IPS DF 4.7 (cell line): ENCODE data around the gene DNAJC8.

Source experiments
- DNase-seq: peaks from one replicate; pipeline ENCODE4 v3.0.0-alpha.2; 2013; ENCODE audit warnings: low spot score; ENCODE audit errors: extremely low read depth

Gene DNAJC8

GRCh38 chr1:28205243-28205642, 27.6 kb downstream of the DNAJC8 start:
- DNase-seq = no peak

- DNase-seq = no peak
Observed at GRCh38 chr1:28200234-28200873, 32.5 kb downstream of the DNAJC8 start.

GRCh38 chr1:28199328-28200233, 33.2 kb downstream of the DNAJC8 start:
- DNase-seq = no peak

- no peak for DNase-seq
Observed at GRCh38 chr1:28197682-28198415, 35.0 kb downstream of the DNAJC8 start.

DNA sequence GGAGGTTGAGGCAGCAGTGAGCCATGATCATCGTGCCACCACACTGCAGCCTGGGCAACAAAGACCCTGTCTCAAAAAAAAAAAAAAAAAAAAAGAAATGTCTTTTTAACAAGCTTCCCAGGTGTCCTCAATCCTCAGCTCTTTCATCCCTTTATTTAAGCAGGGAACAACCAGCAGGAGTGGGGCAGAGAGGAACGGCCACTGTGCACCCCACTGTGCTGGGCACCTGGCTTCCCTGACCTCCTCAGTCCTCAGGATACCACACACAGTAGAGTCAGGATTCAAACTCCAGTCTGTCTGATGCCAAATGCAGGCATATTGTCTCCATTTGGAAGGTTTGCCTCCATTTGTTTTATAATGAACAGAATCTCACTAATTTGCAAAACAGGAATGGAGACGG, 36.5 kb downstream of the DNAJC8 start:
- DNase-seq = no peak

GRCh38 chr1:28195780-28196179, 37.0 kb downstream of the DNAJC8 start:
- DNase-seq = no peak

DNA sequence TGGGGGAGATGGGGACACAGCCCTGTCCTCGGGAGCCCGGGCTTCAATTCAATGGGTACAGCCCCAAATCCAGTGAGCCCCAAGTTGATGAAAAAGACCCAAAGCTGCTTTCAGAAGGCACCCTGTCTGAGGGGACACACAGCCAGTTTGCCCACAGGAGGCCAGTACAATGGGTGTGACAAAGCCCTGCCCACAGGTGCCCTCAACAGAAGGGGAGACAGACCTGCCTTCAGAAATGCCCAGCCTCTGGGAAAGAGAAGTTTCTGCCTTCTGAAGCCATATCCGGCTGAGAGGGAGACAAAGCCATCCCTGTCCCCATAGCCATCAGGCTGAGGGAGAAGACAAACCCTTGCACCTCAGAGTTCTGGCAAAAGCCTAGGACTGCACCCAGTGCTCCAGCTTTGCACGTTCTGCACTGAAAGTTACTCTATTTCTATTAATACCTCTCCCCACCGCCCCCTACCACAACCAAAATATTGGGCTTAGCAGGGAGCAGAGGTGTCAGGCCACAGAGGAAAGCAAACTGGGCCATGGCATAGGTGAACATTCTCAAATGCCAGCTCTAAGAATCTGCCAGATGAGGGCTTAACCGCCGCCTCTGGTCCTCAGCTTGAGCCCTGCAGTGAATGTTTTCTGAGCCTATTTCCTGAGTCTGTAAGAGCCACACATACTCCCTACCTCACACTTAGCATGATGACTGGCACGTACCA, 38.3 kb downstream of the DNAJC8 start:
- no peak for DNase-seq

DNA sequence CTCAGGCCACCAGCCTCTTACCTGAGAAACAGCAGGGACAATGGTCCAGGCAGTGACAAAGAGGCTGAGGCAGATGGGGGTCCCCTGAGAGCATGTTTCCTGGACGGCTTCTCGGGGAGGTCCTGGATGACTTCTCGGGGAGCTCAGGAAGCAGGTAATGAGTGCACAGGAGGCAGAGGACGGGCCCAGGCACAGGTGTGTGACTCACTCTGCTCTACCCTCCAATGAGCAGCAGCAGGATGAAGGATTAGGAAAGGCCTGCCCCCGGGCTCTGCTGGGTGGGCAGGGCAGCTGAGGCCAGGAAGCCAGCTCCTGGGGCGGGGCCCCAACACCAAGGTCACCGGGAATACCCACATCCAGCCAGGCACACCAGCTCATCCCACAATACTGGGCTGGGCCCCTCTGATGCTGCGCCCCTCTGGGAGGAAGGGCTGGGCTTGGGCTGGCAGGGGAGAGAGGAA, 39.1 kb downstream of the DNAJC8 start:
- no peak for DNase-seq

- DNase-seq = no peak
Observed at GRCh38 chr1:28190996-28191645, 41.7 kb downstream of the DNAJC8 start.

DNA sequence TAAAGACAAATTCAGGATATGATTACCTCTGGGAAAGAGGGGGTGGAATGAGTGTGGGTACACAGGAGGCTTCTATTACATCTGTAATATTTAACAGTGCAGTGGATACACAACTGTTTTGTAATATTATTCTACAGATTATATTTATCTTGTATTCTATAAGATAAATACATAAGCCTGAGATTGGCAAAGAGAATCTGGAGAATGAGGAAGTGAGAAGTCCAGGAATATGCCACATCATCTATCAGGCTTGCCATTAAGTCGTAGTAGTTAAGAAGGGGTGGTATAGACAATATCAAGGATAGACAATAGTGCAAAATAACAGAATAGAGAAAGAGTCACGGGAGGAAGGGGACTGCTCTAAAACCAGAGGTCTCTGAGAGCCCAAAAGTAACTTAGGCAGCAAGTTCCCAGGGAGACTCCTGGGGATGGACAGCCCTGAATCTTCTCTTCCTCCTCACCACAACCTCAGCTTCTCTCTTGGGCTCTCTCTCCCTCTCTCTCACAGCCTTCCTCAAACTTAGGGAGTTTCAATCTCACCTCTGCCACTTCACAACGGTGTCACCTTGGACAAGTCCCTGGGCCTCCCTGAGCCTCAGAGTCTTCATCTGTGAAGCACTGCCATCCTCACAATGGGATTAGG, 42.4 kb downstream of the DNAJC8 start:
- no peak for DNase-seq

DNA sequence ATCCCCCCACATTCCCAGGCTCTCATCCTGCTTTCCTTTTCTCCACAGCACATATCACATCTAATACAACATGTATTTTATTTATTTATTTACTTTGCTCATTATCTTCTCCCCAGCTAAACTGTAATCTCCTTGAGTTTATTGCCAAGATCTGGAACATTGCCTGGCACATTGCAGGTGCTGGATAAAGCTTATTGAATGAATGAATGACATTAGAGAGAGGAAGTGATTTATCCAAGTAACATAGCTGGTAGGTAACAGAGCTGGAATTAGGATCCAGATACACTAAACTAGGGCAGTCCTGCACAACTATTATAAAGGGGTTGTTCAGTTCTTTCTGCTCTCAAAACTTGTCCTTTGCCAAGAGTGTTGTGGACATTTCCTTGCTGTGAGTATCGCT, 47.8 kb downstream of the DNAJC8 start:
- no peak for DNase-seq

- DNase-seq = no peak
Observed at GRCh38 chr1:28180306-28181305, 52.2 kb downstream of the DNAJC8 start.

DNA sequence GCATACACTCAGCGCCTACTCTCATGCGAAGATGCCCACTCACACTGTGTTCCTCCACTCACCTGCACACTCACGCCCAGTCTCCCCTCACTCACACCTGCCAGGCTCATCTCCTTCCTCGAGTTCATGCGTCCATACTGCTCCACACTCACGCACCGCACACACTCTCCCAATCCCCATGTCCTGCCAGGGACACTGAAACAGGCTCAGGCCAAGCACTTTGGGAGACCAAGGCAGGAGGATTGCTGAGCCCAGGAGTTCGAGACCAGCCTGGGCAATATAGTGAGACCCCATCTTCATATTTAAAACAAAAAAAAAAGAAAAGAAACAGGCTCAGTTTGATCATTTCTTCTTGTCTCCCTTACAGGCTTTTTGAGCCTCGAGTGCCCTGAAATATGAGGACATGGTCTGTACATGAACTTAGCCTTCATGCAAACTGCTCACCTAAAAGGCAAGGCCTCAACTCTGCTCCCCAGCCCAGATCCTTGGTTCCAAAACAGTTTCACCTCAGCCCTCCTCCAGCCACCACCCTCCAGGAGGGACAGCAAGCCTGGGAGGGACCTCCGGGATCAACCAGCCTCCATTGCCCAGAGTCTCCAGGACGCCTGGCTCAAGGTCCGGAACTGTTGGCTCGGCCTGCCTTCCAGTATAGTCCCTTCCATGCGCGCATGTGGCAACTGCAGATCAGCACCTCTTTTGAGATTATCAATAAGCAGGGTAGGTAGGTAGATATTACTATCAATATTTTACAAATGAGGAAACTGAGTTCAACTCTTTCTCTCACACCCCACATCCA, 53.9 kb downstream of the DNAJC8 start:
- no peak for DNase-seq

DNA sequence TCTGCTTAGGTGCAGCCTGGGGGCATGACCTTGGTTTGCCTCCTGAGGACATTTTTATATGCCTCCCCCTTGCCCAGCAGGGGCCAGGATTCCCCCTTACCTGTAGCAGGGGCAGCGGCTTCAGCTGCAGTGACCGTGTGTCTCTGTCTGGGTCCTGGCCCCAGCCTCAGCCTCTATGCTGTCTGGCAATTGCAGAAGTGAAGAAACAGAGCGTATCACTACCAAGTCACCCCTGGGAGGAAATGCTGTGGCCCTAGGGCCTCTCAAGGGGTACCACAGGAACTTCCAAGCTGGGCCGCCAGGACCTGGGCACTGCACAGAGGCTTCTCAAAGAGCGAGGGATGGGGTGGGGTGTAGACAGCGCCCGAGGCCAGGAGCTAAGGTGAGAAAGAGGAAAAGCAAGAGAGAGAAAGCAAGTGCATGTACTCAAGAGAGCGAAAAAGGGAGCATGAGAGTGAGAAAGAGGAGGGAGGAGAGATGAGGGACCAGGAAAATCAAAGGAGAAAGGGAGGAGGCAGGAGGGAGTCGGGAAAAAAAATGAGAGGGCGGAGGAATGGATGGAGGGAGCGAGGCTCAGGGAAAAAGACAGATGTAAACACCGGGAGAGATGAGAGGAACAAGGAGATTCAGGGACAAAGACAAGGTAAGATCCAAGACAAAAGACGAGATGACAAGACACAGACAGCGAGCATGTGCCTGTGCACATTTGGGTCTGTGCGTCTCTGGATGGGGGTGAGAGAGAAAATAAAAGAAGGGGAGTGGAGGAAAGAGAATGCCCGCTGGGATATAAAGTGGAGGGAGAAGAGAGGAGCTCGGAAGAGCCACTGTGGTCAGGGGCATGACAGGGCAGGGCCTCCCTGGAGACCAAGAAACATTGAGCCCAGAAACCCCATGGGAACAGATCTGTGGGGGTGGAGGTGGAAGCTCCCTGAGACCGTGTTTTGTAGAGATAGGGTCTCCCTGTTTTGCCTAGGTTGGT, 56.0 kb downstream of the DNAJC8 start, which contains the start of gene PTAFR:
Gene PTAFR, minus strand, starts transcription at position 199 of the 979 bp plus-strand sequence. CDS start 25,669 bp downstream, outside the sequence.
- no peak for DNase-seq

DNA sequence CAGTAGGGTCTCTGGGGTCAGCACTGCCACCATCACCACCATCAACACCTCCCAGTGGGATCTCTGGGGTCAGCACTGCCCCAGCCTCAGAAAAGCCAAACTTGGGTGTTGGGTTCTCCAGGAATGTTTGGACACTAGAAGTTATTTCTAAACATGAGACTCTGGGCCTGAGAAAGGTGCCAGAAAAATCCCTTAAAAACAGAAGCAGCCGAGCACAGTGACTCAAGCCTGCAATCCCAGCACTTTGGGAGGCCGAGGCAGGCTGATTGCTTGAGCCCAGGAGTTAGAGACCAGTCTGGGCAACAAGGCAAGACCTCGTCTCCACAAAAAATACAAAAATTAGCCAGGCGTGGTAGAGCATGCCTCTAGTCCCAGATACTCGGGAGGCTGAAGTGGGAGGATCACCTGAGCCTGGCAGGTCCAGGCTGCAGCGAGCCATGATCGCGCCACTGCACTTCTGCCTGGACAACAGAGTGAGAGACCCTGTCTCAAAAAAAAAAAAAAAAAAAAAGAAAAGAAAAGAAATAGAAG, 56.8 kb downstream of the DNAJC8 start:
- no peak for DNase-seq

DNA sequence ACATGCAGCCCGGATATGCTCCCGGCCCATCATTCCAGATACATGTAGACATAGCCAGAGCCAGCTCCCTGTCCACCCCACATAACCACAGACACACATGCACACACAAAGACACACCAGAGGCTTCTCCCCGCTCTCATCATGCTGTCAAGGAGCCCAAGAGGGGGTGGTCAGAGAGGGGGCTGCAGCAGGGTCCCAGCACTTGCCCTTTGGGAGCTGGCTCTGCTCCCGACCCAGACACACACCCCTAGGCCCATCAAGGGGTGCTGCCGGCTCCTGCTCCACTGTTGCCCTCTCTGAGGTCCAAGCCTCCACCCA, 58.9 kb downstream of the DNAJC8 start:
- no peak for DNase-seq
